K562 (cell line): ENCODE measurements around the gene PFAS. TPM values are rescaled to one million over a fixed set of nuclear protein-coding genes. Genes with fewer than 3 reads are reported as not detected.

ENCODE experiments used
- ATAC-seq: fragments of 200-7000 bp; cut with Tn5 transposase; 3 replicates; pipeline ENCODE4 v1.9.1; 2020; ENCODE audit warnings: moderate library complexity
- BruUV-seq: library from RNA; stranded (reverse); fragments of 400-500 nt; replicated peaks from 2 replicates; lab custom pipeline; 2021; lab: Mats Ljungman, UMichigan
- CTCF ChIA-PET: fragments of 300-600 bp; formaldehyde crosslinking; extraction: SDS; loops from one replicate; lab custom pipeline; 2021; ENCODE audit warnings: low intra/inter-chr PET ratio; lab: Yijun Ruan, JAX
- POLR2A ChIA-PET: fragments of 300-600, 350-650 bp; sonication (Branson Sonifier 250); formaldehyde crosslinking; extraction: SDS; loops from one replicate; lab custom pipeline; 2021; ENCODE audit warnings: antibody characterized with exemption, inconsistent platforms; lab: Yijun Ruan, JAX
- DNase-seq, 4 experiments: peaks; one replicate each; pipeline versions ENCODE4 v3.0.0 to v3.0.0-alpha.2; 2011 to 2018; ENCODE audit warnings: low spot score in 3 of 4, mixed read lengths in 3 of 4; ENCODE audit errors: extremely low read depth in 1 of 4
- FAIRE-seq: peaks from 2 replicates; lab custom pipeline; 2011; peaks lifted over from hg19 to GRCh38; lab: Jason Lieb, UNC
- H2AFZ ChIP-seq: 2 replicates; pipeline ENCODE4 v1.6.0; 2011; ENCODE audit warnings: low read depth, low read length, control low read depth, inconsistent platforms
- H3K27ac ChIP-seq: fragments of 200-600 bp; 3 replicates; pipeline ENCODE4 v1.8.0; 2011; ENCODE audit warnings: low read depth, mild to moderate bottlenecking, control low read depth, inconsistent platforms, low read length, moderate library complexity, mixed read lengths; ENCODE audit errors: extremely low read depth
- H3K27me3 ChIP-seq, 2 experiments: fragments of 300-600 bp in 1 of 2; 2 replicates in 1 of 2; 3 replicates in 1 of 2; pipeline versions ENCODE4 v1.6.0 to v1.8.0; 2011; ENCODE audit warnings: inconsistent platforms in 2 of 2, low read length in 2 of 2, mild to moderate bottlenecking in 1 of 2, mixed read lengths in 1 of 2, moderate library complexity in 1 of 2; ENCODE audit not compliant: control insufficient read depth in 2 of 2, insufficient read depth in 2 of 2
- H3K36me3 ChIP-seq: fragments of 300-600 bp; 3 replicates; pipeline ENCODE4 v1.8.0; 2011; ENCODE audit warnings: mild to moderate bottlenecking, low read length, inconsistent platforms; ENCODE audit not compliant: control insufficient read depth, insufficient read depth
- H3K4me1 ChIP-seq, 2 experiments: fragments of 200-600 bp in 1 of 2; replicated peaks in 1 of 2; 2 replicates in 1 of 2; 3 replicates in 1 of 2; pipeline versions ENCODE4 v1.5.1 to v1.8.0; 2011; ENCODE audit warnings: inconsistent platforms in 2 of 2, low read length in 2 of 2, mild to moderate bottlenecking in 1 of 2, mixed read lengths in 1 of 2, moderate library complexity in 1 of 2; ENCODE audit not compliant: control insufficient read depth in 2 of 2, insufficient read depth in 2 of 2
- H3K4me2 ChIP-seq: 2 replicates; pipeline ENCODE4 v1.6.1; 2011; ENCODE audit warnings: low read length, control low read depth, inconsistent platforms, mixed read lengths; ENCODE audit not compliant: insufficient read depth
- H3K4me3 ChIP-seq: fragments of 200-600 bp; sonication (generic), shearing (Covaris generic); 2 replicates; pipeline ENCODE4 v1.5.1; 2016; ENCODE audit warnings: control low read depth, inconsistent platforms
- H3K79me2 ChIP-seq: fragments of 200-600 bp; 3 replicates; pipeline ENCODE4 v1.8.0; 2011; ENCODE audit warnings: low read length, inconsistent platforms; ENCODE audit not compliant: control insufficient read depth, insufficient read depth
- H3K9ac ChIP-seq, 2 experiments: 2 replicates each; pipeline versions ENCODE4 v1.6.0 to v1.6.1; 2011; ENCODE audit warnings: low read depth in 2 of 2, low read length in 2 of 2, control low read depth in 1 of 2, inconsistent platforms in 1 of 2, mild to moderate bottlenecking in 1 of 2, mixed read lengths in 1 of 2; ENCODE audit not compliant: insufficient read depth in 1 of 2
- H3K9me1 ChIP-seq: one replicate; pipeline ENCODE4 v1.6.0; 2011; ENCODE audit warnings: inconsistent platforms, mild to moderate bottlenecking, low read length, moderate library complexity; ENCODE audit not compliant: control insufficient read depth, insufficient read depth
- H3K9me3 ChIP-seq: replicated peaks from 2 replicates; pipeline ENCODE4 v1.5.1; 2011; ENCODE audit warnings: low read depth, low read length, inconsistent platforms; ENCODE audit not compliant: control insufficient read depth, insufficient read depth
- H4K20me1 ChIP-seq: replicated peaks from 2 replicates; pipeline ENCODE4 v1.6.1; 2011; ENCODE audit warnings: low read length, inconsistent platforms, mixed read lengths; ENCODE audit not compliant: control insufficient read depth, insufficient read depth
- CBX3 ChIP-seq, 2 experiments: IDR thresholded peaks; 1 replicate in 1 of 2; 2 replicates in 1 of 2; pipeline ENCODE4 v1.6.1; 2012; ENCODE audit warnings: inconsistent platforms in 2 of 2, low read length in 2 of 2, borderline replicate concordance in 1 of 2, control low read depth in 1 of 2
- DLX4 ChIP-seq: fragments of 250-450 bp; sonication (Bioruptor Pico); IDR thresholded peaks from 2 replicates; pipeline ENCODE4 v1.6.1; 2021; ENCODE audit warnings: mild to moderate bottlenecking
- ESRRA ChIP-seq: fragments of 450-650 bp; IDR thresholded peaks from 2 replicates; pipeline ENCODE4 v1.6.1; 2014; ENCODE audit warnings: low read depth, mild to moderate bottlenecking, moderate library complexity, borderline replicate concordance
- HDAC8 ChIP-seq: fragments of 450-650 bp; IDR thresholded peaks from 2 replicates; pipeline ENCODE4 v1.6.1; 2016; ENCODE audit warnings: mild to moderate bottlenecking, missing genetic modification characterization, moderate library complexity, missing compliant biosample characterization
- HMG20B ChIP-seq: fragments of 250-450 bp; sonication (Bioruptor Pico); IDR thresholded peaks from 2 replicates; pipeline ENCODE4 v1.5.0; 2021; ENCODE audit warnings: mild to moderate bottlenecking
- KLF1 ChIP-seq: fragments of 450-650 bp; IDR thresholded peaks from 2 replicates; pipeline ENCODE4 v1.6.1; 2016; ENCODE audit warnings: missing genetic modification characterization, missing compliant biosample characterization
- NCOA6 ChIP-seq: fragments of 450-650 bp; IDR thresholded peaks from 2 replicates; pipeline ENCODE4 v1.6.1; 2017; ENCODE audit warnings: mild to moderate bottlenecking
- RNF219 ChIP-seq: fragments of 250-450 bp; sonication (Bioruptor Pico); IDR thresholded peaks from 2 replicates; pipeline ENCODE4 v1.5.0; 2022; ENCODE audit warnings: mild to moderate bottlenecking
- SAFB2 ChIP-seq: fragments of 200-400 bp; formaldehyde crosslinking; IDR thresholded peaks from 2 replicates; pipeline ENCODE4 v1.6.1; 2018; ENCODE audit warnings: borderline replicate concordance, low read length, low read depth, moderate library complexity; ENCODE audit not compliant: severe bottlenecking
- SMAD2 ChIP-seq: fragments of 150-350 bp; IDR thresholded peaks from 2 replicates; pipeline ENCODE4 v1.6.1; 2014; ENCODE audit warnings: low read depth, mild to moderate bottlenecking, low read length
- SP2 ChIP-seq: IDR thresholded peaks from 2 replicates; pipeline ENCODE4 v1.6.1; 2011; ENCODE audit warnings: mild to moderate bottlenecking, low read depth, low read length, moderate library complexity; ENCODE audit not compliant: poor library complexity, severe bottlenecking; ENCODE audit errors: extremely low read depth
- SRF ChIP-seq, 2 experiments: fragments of 250-450, 450-650 bp in 1 of 2; sonication (Bioruptor Pico) in 1 of 2; sonication (generic) in 1 of 2; formaldehyde crosslinking; IDR thresholded peaks; 2 replicates each; pipeline versions ENCODE4 v1.5.0 to v1.5.1; 2020 to 2022; ENCODE audit warnings: mild to moderate bottlenecking in 1 of 2, missing genetic modification reagents in 1 of 2
- SRSF9 ChIP-seq: fragments of 200-400 bp; formaldehyde crosslinking; IDR thresholded peaks from 2 replicates; pipeline ENCODE4 v1.6.1; 2017; ENCODE audit warnings: low read depth, low read length, borderline replicate concordance
- TFE3 ChIP-seq: fragments of 450-650 bp; formaldehyde crosslinking; IDR thresholded peaks from 2 replicates; pipeline ENCODE4 v1.4.0; 2020; ENCODE audit warnings: mild to moderate bottlenecking, mixed read lengths
- THRA ChIP-seq: fragments of 450-650 bp; IDR thresholded peaks from 2 replicates; pipeline ENCODE4 v1.6.1; 2017; ENCODE audit warnings: mild to moderate bottlenecking, moderate library complexity
- ZNF146 ChIP-seq: IDR thresholded peaks from one replicate; pipeline ENCODE4 v1.6.1; 2018; ENCODE audit warnings: missing compliant biosample characterization; ENCODE audit not compliant: unreplicated experiment
- ZNF354B ChIP-seq: fragments of 250-450 bp; sonication (Bioruptor Pico); IDR thresholded peaks from 2 replicates; pipeline ENCODE4 v1.4.0; 2020
- ZNF444 ChIP-seq: fragments of 250-450 bp; sonication (Bioruptor Pico); IDR thresholded peaks from 2 replicates; pipeline ENCODE4 v1.4.0; 2020; ENCODE audit warnings: mild to moderate bottlenecking, moderate library complexity
- WGBS: fragments of 100-300 bp; shearing (Covaris generic); methylation state at CpG from one replicate; pipeline ENCODE4 v1.1.6; 2016; ENCODE audit warnings: low coverage, mixed read lengths; ENCODE audit not compliant: insufficient coverage; ENCODE audit errors: missing lambda C conversion rate; 5-methylcytosine and 5-hydroxymethylcytosine counted together
- in situ Hi-C: fragments of 300-500 bp; cut with MboI; formaldehyde crosslinking; loops from 4 replicates; pipeline ENCODE4 v1.15.0; 2018; ENCODE audit warnings: inconsistent platforms, mixed read lengths
- intact Hi-C: fragments of 100-400 bp; cut with micrococcal nuclease; formaldehyde crosslinking; loops from 2 replicates; pipeline ENCODE4 v1.14.2; 2022
- polyA plus RNA-seq, 8 experiments: library from polyadenylated mRNA; depleted of rRNA in 4 of 8; stranded (reverse) in 5 of 8; unstranded in 3 of 8; fragments of >200 nt; fragmentation: Nextera tagmentation in 2 of 8; fragmentation: Illumina TruSeq in 1 of 8; extraction: Ambion mirVana in 2 of 8; extraction: Trizol in 1 of 8; gene quantifications; 2 replicates each; pipeline versions ENCODE4 v1.2.1 to v1.2.3, GENCODE V29; 2011 to 2014; ENCODE audit warnings: inconsistent platforms in 1 of 8, missing spikeins in 1 of 8
- total RNA-seq, 7 experiments: library from RNA; depleted of rRNA in 6 of 7; stranded (reverse); fragments of >200 nt in 6 of 7; fragmentation: Illumina TruSeq in 2 of 7; extraction: Trizol in 2 of 7; gene quantifications; 2 replicates each; pipeline versions ENCODE4 v1.2.1 to v1.2.3, GENCODE V29; 2011 to 2021; ENCODE audit warnings: low replicate concordance in 1 of 7

Gene PFAS
- total and polyA plus RNA-seq, 9 of the 15 experiments (the other 6 are each of a cell fraction or from before 2014, with no cell fraction given) = 11.6 to 131 (median 43.9) TPM

- peaks cover 75% of the 10 kb centered on the region; the same call in 2 of the 3 replicates for H3K36me3 ChIP-seq
- BruUV-seq = no TSS peak
- TF ChIP-seq KLF1 (no peak), HMG20B (no peak), SP2 (no peak), ZNF146 (CRISPR knock-in tag) (no peak), CBX3 (IDR thresholded peaks at IDR 0.05; ENCODE audit: borderline replicate concordance in 1 of 2, low read length in 2 of 2) (no peak), TFE3 (CRISPR knock-in tag) (no peak), DLX4 (CRISPR knock-in tag) (no peak), NCOA6 (no peak), THRA (no peak), SAFB2 (no peak), ZNF354B (CRISPR knock-in tag) (no peak), SMAD2 (no peak), ESRRA (no peak), SRSF9 (no peak), RNF219 (no peak), SRF (CRISPR knock-in tag; IDR thresholded peaks at IDR 0.05) (no peak), HDAC8 (no peak), ZNF444 (CRISPR knock-in tag) (no peak)
Observed at GRCh38 chr17:8237886-8238285, 11.2 kb upstream of the PFAS start.

More at GRCh38 chr17:8237886-8238285, 11.2 kb upstream of the PFAS start:
- 78% methylated on average over 4 of the region's 4 CpGs for WGBS
- Histone ChIP-seq H3K4me2 (no peak overlapping the region), H3K27me3 (no peaks in the 10 kb centered on the region), H2AFZ (no peak overlapping the region), H3K4me1 (peaks cover 5 to 6% of the 10 kb centered on the region in 2 experiments; a peak in 3 of 5 replicates), H3K9ac (no peak overlapping the region), H3K79me2 (no peaks in the 10 kb centered on the region; the same call in 2 of the 3 replicates), H4K20me1 (no peaks in the 10 kb centered on the region), H3K9me1 (no peaks in the 10 kb centered on the region), H3K4me3 (no peak overlapping the region), H3K27ac (no peak overlapping the region), H3K9me3 (no peaks in the 10 kb centered on the region)
- ChIA-PET CTCF (no interaction called here), POLR2A (interaction anchor here (1.3 to 2.3 kb wide), 2 partner anchors 10 to 11 kb away, joined by 4 to 11 read pairs; partner anchors contain the start of gene CTC1)
- in situ Hi-C loops = no loop called here
- intact Hi-C loops = no loop called here
- ATAC-seq (no peak), DNase-seq (no peak), FAIRE-seq (no peak)
